IPS DF 4.7 (cell line): ENCODE data around the gene RAD23B.
"Not testable (repeated sequence)": the region's sequence is repeated elsewhere in the genome, so short reads cannot be mapped to it uniquely, and the experiment has no call there.

ENCODE experiments used
- DNase-seq: peaks from one replicate; pipeline ENCODE4 v3.0.0-alpha.2; 2013; ENCODE audit warnings: low spot score; ENCODE audit errors: extremely low read depth

The RAD23B gene

DNA sequence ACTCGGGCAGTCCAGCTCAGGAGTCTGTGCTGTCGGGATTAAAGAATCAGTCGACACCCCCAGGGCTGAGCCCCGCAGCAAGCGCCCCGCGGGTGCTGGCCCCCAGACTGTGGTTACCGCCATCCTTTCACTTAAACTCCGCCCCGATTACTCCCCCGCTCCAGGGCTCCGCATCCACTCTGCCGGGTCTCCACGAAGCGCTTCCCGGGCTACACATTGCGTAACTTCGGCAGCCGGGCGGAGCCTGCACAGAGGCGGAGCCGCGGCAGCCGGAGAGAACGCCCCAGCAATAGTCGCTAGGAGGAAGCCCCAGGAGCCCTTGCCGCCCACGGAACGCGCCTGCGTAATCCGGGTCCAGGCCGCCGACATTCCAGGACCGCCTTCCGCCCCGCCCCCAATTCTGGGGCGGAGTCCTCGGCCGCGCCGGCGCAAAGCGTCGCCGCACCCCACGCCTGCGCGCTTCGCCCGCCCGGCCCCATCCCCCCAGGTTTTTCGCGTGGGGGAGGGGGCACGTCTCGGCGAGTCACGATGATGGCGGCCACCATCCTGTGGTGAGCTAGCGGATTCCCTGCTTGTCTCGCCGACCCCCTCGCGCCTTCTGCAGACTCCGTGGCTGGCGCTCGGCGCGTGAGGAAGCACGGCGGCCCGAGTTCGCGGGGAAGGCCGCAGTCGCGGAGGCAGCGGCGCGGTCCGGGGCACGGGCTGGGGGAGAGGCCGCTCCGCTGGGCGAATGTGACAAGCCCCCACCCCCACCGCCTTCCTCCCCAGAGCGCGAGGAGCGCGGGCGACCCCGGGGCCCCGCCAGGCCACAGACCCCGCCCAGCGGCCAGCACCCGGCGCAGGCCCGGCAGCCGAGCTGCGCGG is at the start of gene RAD23B:
Gene RAD23B, plus strand, starts transcription at position 521 of the 864 bp plus-strand sequence. CDS start 351 bp downstream, outside the sequence.
- peak; percentile 68 for DNase-seq

DNA sequence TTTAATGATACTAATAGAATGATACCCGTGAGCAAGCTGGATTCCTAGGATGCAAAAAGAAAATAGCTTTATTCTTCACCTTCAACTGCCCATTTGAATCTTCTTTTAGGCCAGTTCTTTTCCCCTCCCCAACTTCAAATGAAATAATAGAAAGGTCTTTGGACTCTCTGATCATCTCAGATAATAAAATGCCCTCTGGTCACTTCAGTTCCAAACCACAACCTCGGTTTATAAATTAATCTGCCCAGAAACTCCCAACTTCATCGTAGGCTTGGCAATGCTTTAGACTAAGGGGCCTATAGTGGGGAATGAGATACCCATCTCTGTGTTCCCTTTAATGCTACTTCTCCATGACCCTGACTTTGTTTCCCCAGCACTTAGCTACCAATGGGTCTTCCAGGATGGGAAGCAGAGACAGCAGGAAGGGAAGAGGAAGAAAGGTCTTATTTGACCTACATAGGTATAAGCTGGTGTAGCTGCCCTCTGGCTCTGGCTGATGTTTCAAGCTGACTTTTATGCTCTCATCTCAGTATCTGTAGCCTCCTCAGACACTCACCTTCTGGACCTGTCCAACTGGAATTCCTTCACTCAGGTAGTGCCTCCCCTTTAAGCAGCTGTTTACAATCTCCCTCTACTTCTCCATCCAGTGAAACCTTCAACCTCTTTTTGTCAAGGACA is 47.2 kb upstream of the RAD23B start:
- DNase-seq: no peak

DNA sequence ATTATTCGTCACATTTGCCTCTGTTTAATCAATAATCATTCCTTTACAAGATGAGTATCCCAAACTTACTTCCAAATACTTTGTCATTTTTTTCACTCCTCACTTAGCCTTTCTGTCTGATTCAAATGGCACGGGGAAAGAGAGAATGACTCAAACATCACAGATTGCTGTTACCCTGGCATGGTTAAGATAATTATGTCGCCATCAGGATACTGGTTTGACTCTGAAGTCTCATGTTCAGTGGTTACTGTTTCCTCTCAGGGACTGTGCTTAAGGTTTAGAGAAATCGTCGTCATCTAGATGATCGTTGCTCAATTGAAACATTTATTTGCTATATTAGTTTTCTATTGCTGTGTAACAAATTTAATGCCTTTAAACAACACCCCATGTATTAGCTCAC is 45.2 kb upstream of the RAD23B start:
- DNase-seq: no peak

DNA sequence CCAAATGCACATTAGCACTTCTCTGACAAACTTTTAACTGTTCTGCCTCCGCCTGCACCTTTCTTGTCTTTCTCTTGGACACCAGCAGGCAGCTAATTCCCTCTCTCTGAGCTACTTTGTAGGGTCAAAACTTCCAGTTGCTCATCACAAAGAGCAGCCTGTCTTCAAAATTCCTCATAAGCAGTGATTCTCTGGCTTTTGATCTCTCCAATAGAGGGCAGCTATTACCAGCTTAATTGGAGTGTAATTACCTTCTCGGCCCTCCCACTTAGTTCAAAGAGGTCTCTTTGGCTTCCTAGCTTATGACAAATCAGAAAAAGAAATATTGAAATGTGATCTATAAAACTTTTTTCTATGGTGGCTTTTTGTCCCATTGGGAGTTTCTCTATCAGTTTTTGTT is 43.6 kb upstream of the RAD23B start:
- DNase-seq: no peak

DNA sequence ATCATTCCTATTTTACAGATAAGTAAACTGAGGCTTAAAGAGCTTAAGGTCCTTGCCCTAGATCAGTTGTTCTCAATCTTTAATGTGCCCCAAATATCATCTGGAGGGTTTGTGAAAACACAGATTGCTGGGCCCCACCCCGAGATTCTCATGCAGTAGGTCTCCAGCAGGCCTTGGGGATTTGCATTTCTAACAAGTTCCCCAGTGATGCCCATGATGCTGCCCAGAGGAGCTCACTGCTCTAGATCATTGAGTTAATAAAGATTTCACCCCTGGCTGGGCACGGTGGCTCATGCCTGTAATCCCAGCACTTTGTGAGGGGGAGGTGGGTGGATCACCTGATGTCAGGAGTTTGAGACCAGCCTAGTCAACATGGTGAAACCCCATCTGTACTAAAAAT is 42.8 kb upstream of the RAD23B start:
- DNase-seq: no peak

DNA sequence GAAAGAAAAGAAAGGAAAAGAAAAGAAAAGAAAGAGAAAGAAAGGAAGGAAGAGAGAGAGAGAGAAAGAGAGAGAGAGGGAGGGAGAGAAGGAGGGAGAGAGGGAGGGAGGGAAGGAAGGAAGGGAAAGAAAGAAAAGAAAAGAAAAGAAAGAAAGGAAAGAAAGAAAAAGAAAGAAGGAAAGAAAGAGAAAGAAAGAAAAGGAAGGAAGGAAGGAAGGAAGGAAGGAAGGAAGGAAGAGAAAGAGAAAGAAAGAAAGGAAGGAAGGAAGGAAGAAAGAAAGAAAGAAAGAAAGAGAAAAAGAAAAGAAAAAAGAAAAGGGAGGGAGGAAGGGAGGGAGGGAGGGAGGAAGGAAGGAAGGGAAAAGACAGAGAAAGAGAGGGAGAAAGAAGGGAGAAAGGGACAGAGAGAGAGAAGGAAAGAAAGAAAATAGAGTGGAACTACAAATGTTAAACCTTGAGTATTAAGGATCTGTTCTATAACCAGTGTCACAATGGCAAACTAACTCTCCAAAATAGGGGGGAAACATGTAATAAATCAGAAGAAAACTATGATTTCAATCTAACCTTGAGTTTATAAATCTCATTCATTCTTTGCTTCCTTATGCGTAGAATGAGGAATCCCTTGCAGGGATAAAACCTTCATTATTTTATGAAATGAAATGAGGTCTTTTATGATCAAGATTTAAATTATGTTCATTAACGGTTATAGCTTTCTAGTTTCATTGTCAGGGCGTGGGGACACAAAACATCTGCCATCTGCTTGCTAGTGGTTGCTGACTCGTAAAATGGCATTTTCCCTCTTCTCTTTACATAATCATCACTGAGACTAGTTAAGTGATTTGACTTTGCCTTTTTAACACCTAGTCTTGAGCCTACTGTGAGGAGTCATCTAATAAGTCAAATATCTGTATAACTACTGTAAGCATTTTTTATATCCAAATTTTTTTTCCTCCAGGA is 40.7 kb upstream of the RAD23B start:
- DNase-seq: no peak

DNA sequence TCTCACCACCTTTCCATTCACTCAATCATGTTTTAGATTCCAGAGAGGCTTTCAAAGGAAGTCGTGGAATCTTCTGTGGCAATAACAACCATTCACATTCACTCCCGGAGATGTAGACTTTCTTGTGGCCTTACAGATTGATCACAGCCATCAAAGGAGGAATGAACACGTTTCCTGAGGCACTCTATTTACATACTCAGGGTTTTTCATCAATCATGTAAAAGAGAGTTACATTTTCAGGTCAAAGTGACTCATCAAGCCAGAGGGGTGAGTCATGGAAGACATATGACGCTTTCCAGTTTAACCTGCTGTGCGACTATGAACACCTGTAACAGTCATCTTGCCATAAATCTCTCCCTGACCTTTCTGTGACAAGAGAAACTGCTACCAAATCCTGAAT is 39.3 kb upstream of the RAD23B start:
- DNase-seq: no peak

DNA sequence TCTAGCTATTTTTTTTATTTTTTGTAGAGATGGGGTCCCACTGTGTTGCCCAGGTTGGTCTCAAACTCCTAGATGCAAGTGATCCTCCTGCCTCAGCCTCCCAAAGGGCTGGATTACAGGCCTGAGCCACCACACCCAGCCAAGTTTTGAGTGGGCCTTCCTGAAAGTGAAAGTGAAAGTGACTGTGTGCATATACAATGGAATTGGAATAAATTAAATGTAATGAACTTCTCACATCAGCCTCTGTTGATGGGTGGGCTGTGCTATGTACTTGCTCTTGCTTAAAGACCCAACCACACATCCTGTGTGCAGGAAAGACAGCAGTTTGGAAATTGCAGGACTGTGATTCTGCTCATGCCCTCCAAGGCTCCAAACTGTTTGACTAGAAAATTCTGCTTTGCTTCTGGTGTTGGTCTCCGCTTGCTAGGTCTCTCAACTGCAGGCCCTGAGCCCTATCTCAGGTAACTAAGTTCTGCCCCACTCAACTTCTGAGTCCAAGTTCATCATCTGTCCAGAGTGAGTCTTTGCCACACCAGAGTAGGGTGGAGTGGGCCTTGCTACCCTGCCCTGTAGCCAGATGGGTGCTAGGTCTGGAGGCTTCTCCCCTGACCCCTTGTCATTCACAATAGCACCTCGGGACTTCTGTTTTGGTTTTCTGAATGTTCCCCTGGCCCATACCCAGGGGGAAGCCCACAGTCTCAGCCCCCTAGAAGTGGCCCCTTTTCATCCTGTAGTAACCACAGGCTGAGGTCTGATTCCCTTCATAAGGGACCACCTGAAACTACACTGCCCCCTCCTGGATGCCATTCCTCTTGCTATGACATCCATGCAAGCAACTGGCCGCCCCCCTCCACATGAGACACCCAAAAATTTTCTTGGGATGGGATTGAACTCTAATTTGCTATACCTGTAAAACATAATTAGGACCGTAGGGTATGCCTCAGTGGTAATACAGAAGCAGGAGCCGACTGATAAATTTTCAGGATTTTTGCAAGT is 36.5 kb upstream of the RAD23B start:
- no peak for DNase-seq

DNA sequence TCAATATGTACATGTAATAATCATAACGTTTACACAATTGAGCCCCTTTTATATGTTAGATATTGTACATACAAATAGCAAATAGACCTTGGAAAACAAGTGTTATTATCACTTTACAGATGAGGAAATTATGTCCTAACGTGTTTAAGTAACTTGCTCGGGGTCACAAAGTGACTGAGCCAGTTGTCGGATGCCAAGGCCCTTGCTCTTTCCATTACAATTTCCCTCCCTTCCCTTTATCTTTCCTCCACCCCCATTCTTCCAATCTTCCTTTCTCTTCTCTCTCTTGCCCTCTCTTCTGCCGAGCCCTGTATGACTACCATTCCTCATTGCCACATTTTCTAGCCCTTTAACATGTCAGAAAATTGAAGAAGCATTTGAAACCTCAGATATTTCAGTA is 34.4 kb upstream of the RAD23B start:
- no peak for DNase-seq

DNA sequence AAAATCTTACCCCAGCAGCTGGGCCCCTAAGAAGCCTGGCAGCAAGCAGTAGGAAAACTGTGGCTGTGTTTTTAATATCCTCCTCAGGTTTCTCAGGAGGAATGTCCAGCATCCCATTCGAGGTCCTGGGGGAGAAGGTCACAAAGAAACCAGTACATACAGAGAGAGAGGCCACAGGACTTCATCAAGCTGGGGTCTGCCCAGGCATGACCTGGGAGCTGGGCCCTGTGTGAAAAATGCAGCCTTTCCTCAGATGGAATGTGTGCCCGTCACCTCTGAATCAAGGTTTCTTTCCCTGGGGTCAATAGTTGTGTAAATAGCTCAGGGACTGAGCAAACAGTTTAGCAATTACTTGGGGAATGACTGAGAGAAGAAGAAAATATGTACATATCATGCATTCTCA is 33.9 kb upstream of the RAD23B start:
- no peak for DNase-seq

DNA sequence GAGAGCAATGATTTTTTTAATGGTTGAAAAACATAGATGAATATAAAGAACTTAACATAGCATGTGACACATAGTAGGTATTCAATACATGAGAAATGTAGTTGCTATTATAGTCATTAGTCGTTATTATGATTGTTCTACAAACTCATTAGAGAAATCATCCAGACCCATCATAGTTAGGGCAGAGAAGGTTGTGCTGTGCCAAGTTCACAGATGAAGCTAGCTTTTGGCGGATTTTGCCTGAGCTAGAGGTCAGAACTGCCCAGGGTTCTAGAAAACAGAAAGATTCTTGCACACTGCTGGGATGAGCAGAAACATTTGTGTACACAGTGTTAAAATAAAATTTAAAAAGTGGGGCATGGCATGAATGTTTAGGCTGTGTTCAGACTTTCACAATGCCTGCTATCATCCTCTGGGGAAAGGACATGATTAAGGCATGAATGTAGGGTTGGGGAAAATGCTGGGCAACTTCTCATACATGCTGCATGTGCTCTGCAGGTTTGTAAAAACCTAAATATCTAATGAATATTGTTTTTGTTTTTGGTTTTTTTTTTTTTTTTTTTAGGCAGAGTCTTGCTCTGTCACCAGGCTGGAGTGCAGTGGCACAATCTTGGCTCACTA is 33.3 kb upstream of the RAD23B start:
- DNase-seq: no peak

DNA sequence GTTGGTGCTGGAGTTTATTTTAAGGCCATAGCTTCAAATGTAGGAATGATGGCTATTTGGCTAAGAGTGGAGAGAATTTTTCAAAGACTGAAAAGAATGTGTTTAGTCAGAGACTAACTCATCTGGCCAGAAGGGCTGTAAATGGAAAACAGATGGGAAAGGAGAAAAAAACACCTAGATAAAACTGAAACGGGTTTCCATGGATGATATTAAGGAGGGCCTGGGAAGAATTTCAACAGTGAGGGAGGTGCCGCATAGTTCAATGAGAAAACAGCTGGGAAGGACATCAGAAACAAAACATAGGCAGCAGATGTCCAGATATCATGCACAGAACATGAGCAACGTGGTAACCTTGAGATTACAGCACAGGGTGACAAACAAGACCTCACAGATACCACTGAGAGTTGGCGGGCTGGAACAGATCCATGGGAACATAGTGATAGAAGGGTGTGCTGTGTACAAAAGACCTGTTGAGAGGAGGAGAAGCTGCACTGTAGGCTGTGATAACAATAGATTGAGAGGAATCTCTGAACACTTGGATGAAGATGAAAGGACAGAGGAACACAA is 31.2 kb upstream of the RAD23B start:
- DNase-seq: no peak

DNA sequence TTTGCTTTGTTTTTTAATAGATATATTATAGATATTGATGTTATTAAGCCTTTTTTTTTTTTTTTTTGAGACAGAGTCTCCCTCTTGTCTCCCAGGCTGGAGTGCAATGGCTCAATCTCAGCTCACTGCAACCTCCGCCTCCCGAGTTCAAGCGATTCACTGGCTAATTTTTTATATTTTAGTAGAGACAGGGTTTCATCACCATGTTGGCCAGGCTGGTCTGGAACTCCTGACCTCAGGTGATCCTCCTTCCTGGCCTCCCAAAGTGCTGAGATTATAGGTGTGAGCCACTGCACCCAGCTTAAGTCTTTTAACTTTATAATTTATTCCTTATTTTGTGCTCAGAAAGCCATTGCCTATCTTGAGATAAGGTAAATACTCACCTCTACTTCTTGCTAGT is 24.2 kb upstream of the RAD23B start:
- no peak for DNase-seq

DNA sequence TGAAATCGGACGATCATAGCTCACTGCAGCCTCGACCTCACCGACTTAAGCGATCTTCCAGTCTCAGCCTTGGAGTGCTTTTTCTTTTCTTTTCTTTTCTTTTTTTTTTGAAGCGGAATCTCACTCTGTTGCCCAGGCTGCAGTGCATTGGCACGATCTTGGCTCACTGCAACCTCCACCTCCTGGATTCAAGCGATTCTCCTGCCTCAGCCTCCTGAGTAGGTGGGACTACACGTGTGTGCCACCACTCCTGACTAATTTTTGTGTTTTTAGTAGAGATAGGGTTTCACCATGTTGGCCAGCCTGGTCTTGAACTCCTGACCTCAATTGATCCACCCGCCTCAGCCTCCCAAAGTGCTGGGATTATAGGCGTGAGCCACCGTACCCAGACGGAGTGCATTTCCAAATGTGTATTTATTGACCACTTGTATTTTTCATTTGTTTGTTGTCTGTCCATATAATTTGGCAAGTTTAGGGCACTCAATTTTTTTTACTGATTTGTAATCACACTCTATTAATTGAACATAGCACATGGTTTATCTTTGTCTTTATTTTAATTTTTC is 23.2 kb upstream of the RAD23B start:
- not testable (repeated sequence) for DNase-seq

DNA sequence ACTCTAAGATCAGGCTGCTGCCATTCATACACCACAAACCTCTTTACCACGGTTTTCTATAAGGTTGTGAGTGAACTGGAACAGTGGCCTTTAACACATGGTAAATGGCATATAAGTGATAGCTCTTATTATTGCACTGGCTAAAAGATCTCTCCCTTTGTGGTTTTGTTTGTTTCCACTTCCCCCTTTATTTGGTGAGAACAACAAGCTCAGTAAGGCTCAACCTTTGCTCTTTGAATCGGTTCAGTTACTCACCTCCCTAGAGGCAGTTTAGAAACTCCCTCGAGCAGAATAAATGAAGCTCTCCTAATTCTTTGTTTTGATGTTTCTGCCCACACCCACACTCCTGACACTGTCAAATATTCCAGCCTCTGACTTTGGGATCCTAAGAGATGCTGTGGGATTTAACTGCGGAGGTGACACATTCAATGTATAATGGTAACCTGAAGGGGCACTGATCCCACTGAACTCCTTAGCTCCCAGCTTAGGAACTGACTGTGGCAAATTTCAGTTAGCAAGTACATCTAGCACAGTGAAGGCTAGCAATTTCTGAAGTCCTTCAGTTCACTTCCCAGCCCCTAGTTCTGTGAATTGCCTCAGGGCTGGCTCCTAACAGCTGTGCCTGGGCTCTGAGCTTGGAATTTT is 22.5 kb upstream of the RAD23B start:
- no peak for DNase-seq

DNA sequence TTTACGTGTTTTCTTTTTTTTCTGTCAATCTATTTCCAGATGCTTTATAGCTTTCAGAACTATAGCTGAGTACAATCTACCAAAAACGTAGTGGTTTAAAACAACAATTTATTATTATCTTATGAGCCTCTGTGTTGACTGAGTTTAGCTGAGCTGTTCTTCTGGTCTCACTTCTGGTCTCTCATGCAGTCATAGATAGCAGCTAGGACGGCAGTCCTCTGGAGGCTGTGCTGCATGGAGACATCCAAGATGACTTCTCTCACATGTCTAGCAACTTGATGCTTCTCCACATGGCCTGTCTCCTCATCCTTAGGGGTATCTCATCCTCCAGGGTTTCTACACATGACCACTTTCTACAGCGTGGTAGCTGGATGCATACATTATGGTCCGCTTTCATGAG is 22.0 kb upstream of the RAD23B start:
- DNase-seq: no peak

DNA sequence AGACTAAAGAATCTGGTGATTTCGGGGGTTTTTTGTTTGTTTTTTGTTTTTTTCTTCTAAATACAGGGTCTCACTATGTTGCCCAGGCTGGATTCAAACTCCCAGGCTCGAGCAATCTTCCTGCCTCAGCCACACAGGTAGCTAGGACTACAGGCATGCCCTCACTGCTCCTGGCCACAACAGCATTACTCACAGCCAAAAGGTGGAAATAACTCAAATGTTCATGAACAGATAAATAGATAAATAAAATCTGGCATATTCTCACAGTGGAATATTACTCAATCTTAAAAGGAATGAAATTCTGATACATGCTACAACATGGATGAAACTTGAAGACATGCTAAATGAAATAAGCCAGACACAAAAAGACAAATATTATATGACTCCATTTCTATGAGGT is 19.8 kb upstream of the RAD23B start:
- no peak for DNase-seq

DNA sequence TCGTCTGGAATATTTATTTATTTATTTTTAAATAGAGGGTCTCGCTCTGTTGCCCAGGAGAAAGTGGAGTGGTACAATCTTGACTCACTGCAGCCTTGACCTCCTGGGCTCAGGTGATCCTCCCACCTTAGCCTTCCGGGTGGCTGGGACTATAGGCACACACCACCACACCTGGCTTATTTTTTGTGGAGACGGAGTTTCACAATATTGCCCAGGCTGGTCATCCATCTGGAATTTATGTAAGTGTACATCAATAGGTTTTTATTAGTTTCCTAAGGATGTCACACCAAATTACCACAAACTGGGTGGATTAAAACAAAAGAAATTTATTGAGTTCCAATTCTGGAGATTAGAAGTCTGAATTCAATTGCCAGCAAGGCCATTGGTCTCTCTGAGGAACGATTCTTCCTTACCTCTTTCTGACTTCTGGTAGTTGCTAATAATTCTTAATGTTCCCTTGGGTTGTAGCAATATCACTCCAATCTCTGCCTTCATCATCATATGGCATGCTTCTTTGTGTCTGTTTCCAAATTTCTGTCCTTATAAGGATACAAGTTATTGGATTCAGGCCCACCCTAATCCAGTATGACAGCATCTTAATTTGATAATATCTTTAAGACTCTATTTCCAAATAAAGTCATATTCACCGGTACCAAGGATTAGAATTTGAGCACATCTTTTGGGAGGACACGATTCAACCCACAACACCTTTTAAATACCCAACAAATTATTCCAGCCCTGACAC is 16.3 kb upstream of the RAD23B start:
- no peak for DNase-seq
